HG03521 (cell line): ENCODE data around the gene NUB1.

Experiments
- ATAC-seq: cut with Tn5 transposase; IDR thresholded peaks from one replicate; pipeline ENCODE4 v1.9.1; 2021; ENCODE audit warnings: mild to moderate bottlenecking, moderate library complexity; ENCODE audit not compliant: unreplicated experiment

The NUB1 gene

GRCh38 chr7:151312831-151313809, 28.5 kb upstream of the NUB1 start:
- no peak for ATAC-seq

GRCh38 chr7:151313857-151314256, 27.8 kb upstream of the NUB1 start:
- ATAC-seq, result no peak

GRCh38 chr7:151314401-151314800, 27.2 kb upstream of the NUB1 start:
- ATAC-seq, result no peak

- no peak for ATAC-seq
Observed at GRCh38 chr7:151315038-151315655, 26.5 kb upstream of the NUB1 start.

GRCh38 chr7:151316896-151317295, 24.7 kb upstream of the NUB1 start:
- ATAC-seq, result no peak

- ATAC-seq, result no peak
Observed at GRCh38 chr7:151317936-151318335, 23.7 kb upstream of the NUB1 start.

GRCh38 chr7:151319189-151319588, 22.4 kb upstream of the NUB1 start:
- no peak for ATAC-seq

- ATAC-seq, result no peak
Observed at GRCh38 chr7:151320263-151320845, 21.3 kb upstream of the NUB1 start.

GRCh38 chr7:151321341-151321740, 20.3 kb upstream of the NUB1 start:
- ATAC-seq, result no peak

- ATAC-seq, result no peak
Observed at GRCh38 chr7:151322906-151323305, 18.7 kb upstream of the NUB1 start.

- ATAC-seq, result no peak
Observed at GRCh38 chr7:151327022-151327421, 14.6 kb upstream of the NUB1 start.

- no peak for ATAC-seq
Observed at GRCh38 chr7:151327659-151328058, 14.0 kb upstream of the NUB1 start.

GRCh38 chr7:151330181-151330580, 11.4 kb upstream of the NUB1 start:
- no peak for ATAC-seq

- no peak for ATAC-seq
Observed at GRCh38 chr7:151330661-151331060, 11.0 kb upstream of the NUB1 start.

GRCh38 chr7:151334628-151335027, 7.0 kb upstream of the NUB1 start:
- ATAC-seq, result no peak

GRCh38 chr7:151336027-151336708, 5.4 kb upstream of the NUB1 start:
- no peak for ATAC-seq

GRCh38 chr7:151337346-151337745, 4.3 kb upstream of the NUB1 start:
- ATAC-seq, result no peak

GRCh38 chr7:151338809-151339208, 2.8 kb upstream of the NUB1 start:
- ATAC-seq, result no peak

- ATAC-seq, result peak; percentile 24
Observed at GRCh38 chr7:151339651-151340382, 1.8 kb upstream of the NUB1 start.

- ATAC-seq, result no peak
Observed at GRCh38 chr7:151340794-151341356, 737 bp upstream of the NUB1 start.
